ENCODE results near the gene PIEZO1. TPM values are rescaled to one million over a fixed set of nuclear protein-coding genes. Genes with fewer than 3 reads are reported as not detected.

Gene PIEZO1
- total RNA-seq, 2 donors from 2014 or later = 156 to 202 TPM

- Histone ChIP-seq H3K9me3 (no peaks in the 10 kb centered on the region), H3K27ac (peak overlapping the region in 1 of 2 donors; percentile 11), H3K27me3 (replicated peaks; ENCODE audit: insufficient read depth) (no peaks in the 10 kb centered on the region), H3K36me3 (no peaks in the 10 kb centered on the region), H3K4me1 (replicated peaks) (peaks cover 2% of the 10 kb centered on the region), H3K4me3 (no peak overlapping the region)
- TF ChIP-seq CTCF (IDR thresholded peaks at IDR 0.05) (no peak), POLR2AphosphoS5 (IDR thresholded peaks at IDR 0.05) (no peak), POLR2A (IDR thresholded peaks at IDR 0.05) (no peak)
- WGBS = 68% methylated on average over 26 of the region's 26 CpGs
- intact Hi-C loops (cut with DNase I) = no loop called here
- DNase-seq (ENCODE audit: low spot score) = no peak
These were observed 81.3 kb downstream of the PIEZO1 start for GRCh38 chr16:88703486-88704309.

DNA sequence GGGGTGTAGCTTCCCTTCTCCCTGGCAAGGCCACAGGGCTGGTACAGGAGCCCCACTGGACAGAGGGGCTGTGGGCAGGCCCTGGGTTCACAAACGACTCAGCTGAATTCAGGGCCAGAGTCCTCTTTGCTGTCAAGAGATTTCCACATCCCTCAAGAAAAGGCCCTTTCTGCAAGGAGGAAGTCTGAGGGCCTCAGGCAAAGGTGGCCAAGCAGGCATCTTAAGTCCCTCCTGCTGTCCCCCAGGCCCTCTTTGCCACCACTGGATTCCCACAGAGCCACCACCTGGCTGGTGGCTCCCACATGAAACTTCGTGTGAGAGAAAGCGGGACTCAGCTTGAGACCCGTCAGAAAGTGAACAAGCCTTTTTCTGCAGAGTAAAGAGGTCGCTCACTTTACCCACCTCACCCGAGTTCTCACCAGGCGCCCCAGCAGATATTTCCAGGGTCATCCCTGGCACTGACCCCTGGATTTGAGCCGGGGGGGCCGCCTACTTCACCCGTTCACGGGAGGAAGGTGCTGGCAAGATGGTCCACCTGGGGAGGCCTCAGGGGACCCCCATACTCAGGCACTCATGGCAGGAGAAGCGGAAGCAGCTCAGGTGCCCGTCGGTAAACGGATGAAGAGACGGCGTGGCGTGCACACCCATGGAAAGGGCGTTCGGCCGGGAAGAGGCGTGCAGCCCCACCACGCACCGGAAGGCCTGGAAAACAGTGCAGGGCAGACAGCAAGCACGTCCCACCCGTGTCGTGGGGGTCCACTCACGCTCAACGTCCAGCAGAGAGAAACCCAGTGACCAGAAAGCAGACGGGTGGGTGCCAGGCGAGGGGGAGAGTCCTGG lies 82.4 kb downstream of the PIEZO1 start:
- no peak for TF ChIP-seq POLR2AphosphoS5 (IDR thresholded peaks at IDR 0.05)
- Histone ChIP-seq H3K4me1 (replicated peaks) (peaks cover 2% of the 10 kb centered on the region), H3K36me3 (no peaks in the 10 kb centered on the region), H3K9me3 (no peaks in the 10 kb centered on the region), H3K4me3 (no peak overlapping the region), H3K27me3 (replicated peaks; ENCODE audit: insufficient read depth) (no peaks in the 10 kb centered on the region), H3K27ac (no peak overlapping the region)
- 90% methylated on average over 31 of the region's 31 CpGs for WGBS
- no peak for DNase-seq (ENCODE audit: low spot score)
- intact Hi-C loops (cut with DNase I) = no loop called here

DNA sequence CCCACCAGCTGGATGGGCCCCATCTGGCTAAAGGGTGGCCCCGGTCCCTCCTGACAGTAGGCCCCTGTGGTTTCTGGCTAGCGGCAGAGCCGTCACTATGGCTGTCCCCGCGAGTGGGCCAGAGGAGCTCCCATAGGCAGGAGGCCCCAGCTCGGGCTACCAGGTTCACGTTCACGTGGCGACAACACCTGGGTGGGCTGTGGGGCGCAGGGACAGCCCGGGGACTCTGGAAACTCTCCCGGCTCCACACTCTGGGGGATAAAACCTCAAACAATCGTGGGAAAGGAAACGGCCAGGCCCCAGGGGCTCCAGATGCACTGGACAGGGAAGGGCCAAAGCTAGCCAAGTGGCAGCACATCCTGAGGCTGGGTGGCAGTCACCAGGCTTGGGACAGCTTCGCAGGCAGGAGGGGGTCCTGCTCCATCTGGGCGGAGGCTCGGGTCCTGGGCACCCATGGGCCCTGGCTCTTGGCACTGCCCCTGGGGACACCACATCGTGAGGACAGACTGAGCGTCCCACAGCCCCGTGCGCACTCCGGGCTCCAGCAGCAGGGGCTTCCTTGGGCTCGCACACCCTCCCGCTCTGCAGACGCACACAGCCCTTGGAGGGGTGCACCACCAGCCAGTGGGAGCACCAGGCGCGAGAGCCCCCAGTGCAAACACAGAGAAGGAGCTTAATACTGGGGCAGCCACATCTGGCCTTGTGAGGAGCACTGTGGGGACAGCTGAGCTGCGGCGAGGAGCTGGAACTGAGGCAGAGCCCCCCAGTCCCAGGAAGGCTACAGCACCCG lies 83.2 kb downstream of the PIEZO1 start:
- Histone ChIP-seq H3K4me3 (no peak overlapping the region), H3K27me3 (replicated peaks; ENCODE audit: insufficient read depth) (no peaks in the 10 kb centered on the region), H3K27ac (no peak overlapping the region), H3K9me3 (no peaks in the 10 kb centered on the region), H3K4me1 (replicated peaks) (peaks cover 2% of the 10 kb centered on the region), H3K36me3 (no peaks in the 10 kb centered on the region)
- DNase-seq (ENCODE audit: low spot score) = no peak
- TF ChIP-seq CTCF (IDR thresholded peaks at IDR 0.05) = no peak
- no peak for TF ChIP-seq POLR2A (IDR thresholded peaks at IDR 0.05)
- TF ChIP-seq POLR2AphosphoS5 (IDR thresholded peaks at IDR 0.05) = no peak
- intact Hi-C loops (cut with DNase I) = no loop called here
- WGBS = 84% methylated on average over 27 of the region's 30 CpGs

GRCh38 chr16:88700636-88701482 lies 84.2 kb downstream of the PIEZO1 start:
- no peak overlapping the region for H3K27ac ChIP-seq
- no peaks in the 10 kb centered on the region for H3K9me3 ChIP-seq
- H3K4me1 ChIP-seq (replicated peaks) = peaks cover 2% of the 10 kb centered on the region
- H3K27me3 ChIP-seq (replicated peaks; ENCODE audit: insufficient read depth) = no peaks in the 10 kb centered on the region
- no peaks in the 10 kb centered on the region for H3K36me3 ChIP-seq
- H3K4me3 ChIP-seq = no peak overlapping the region
- DNase-seq (ENCODE audit: low spot score) = peak; percentile 46
- intact Hi-C loops (cut with DNase I) = no loop called here
- WGBS = 59% methylated on average over 28 of the region's 42 CpGs
- TF ChIP-seq POLR2A (IDR thresholded peaks at IDR 0.05) = no peak
- no peak for TF ChIP-seq CTCF (IDR thresholded peaks at IDR 0.05)
- TF ChIP-seq POLR2AphosphoS5 (IDR thresholded peaks at IDR 0.05) = peak; percentile 30
